Measurements from ENCODE around the gene PHC3. TPM values are rescaled to one million over a fixed set of nuclear protein-coding genes. Genes with fewer than 3 reads are reported as not detected.

Gene PHC3
- total RNA-seq, 1 donor from 2014 or later, result 32.4 TPM

DNA sequence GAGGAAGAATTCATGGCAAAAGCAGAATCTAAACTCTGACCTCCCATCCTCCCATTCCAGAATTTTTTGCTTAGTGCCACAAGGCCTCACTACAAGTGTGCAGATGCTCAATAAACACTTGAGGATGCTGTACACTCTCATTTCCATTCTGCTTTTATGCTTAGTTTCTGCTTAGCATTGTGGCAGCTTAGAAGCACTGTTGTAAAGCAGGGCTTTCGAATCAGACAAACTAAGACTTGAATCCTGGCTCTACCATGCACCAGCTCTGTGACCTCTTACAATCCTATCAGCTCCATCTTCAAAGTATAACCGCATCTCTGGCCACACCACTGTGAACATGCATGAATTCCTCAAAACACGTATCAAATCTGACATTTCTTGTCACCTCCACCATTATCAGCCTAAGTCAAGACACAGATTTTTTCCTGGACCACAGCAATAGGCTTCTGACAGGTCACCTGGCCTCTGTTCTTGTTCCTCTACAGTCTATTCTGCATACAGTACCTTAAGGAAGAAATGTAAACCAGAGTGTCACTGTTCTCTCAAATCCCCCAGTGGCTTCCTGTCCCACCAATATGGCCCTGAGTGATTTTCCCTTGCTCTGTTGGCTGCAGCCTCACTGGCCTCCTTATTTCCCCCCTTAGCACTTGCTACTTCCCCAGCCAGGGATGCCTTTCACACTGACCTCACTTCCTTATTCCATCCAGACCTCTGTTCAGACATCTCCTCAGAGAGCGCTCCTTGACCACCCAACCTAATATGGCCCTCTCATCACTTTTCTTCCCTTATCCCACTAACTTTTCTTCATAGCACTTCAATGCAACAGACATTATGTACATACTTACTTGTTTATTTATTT lies 8.1 kb upstream of the PHC3 start:
- Mint-ChIP-seq H3K4me3 (ENCODE audit: unreplicated experiment) (no peak overlapping the region), H3K27me3 (ENCODE audit: unreplicated experiment) (peaks cover 2% of the 10 kb centered on the region), H3K9me3 (ENCODE audit: unreplicated experiment) (no peaks in the 10 kb centered on the region), H3K27ac (ENCODE audit: unreplicated experiment) (no peak overlapping the region), H3K4me1 (ENCODE audit: unreplicated experiment) (peaks cover 11% of the 10 kb centered on the region), H3K36me3 (ENCODE audit: low read depth, unreplicated experiment) (no peaks in the 10 kb centered on the region)
- TF ChIP-seq, protein P1, sequence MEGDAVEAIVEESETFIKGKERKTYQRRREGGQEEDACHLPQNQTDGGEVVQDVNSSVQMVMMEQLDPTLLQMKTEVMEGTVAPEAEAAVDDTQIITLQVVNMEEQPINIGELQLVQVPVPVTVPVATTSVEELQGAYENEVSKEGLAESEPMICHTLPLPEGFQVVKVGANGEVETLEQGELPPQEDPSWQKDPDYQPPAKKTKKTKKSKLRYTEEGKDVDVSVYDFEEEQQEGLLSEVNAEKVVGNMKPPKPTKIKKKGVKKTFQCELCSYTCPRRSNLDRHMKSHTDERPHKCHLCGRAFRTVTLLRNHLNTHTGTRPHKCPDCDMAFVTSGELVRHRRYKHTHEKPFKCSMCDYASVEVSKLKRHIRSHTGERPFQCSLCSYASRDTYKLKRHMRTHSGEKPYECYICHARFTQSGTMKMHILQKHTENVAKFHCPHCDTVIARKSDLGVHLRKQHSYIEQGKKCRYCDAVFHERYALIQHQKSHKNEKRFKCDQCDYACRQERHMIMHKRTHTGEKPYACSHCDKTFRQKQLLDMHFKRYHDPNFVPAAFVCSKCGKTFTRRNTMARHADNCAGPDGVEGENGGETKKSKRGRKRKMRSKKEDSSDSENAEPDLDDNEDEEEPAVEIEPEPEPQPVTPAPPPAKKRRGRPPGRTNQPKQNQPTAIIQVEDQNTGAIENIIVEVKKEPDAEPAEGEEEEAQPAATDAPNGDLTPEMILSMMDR (IDR thresholded peaks at IDR 0.05; ENCODE audit: unreplicated experiment), result no peak
- no peak for DNase-seq (ENCODE audit: low spot score)

DNA sequence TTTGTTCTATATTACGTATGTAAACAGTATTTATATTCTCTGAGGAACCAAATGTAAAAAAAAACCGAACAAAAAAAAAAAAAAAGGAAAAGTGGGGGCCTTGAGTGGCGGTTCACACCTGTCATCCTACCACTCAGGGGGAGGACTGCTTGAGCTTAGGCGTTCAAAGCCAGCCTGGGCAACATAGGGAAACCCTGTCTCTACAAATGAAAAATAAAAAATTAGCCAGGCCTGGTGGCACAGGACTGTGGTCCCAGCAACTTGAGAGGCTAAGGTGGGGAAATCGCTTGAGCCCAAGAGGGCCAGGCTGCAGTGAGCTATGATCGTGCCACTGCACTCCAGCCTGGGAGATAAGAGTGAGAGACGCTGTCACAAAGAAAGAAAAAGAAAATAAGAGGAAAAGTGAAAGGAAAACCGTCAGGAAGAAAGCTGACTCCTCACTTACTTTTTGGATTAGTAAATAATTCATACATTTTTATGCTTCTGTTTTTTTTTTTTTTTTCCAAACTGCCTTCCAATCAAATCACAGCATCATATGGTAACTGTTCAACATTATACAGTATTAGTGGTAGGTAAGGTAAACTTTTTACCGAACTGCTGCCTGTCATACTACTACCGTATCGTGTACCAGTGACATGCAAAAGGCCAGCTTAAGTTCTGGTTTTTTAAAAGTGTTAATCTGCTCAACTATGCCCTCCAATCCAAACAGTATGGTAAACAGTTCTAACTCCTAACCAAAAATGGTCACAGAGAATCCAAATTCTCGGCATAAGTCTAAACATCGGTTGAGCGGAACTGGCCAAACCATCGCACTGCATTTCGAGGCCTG lies 1.2 kb downstream of the PHC3 start:
- peaks cover 15% of the 10 kb centered on the region for H3K36me3 Mint-ChIP-seq (ENCODE audit: low read depth, unreplicated experiment)
- peak overlapping the region; percentile 69 for H3K27ac Mint-ChIP-seq (ENCODE audit: unreplicated experiment)
- TF ChIP-seq, protein P1 (IDR thresholded peaks at IDR 0.05; ENCODE audit: unreplicated experiment), result no peak
- peak overlapping the region; percentile 92 for H3K4me3 Mint-ChIP-seq (ENCODE audit: unreplicated experiment)
- H3K27me3 Mint-ChIP-seq (ENCODE audit: unreplicated experiment), result peaks cover 3% of the 10 kb centered on the region
- no peaks in the 10 kb centered on the region for H3K9me3 Mint-ChIP-seq (ENCODE audit: unreplicated experiment)
- peaks cover 19% of the 10 kb centered on the region for H3K4me1 Mint-ChIP-seq (ENCODE audit: unreplicated experiment)
- DNase-seq (ENCODE audit: low spot score), result no peak

DNA sequence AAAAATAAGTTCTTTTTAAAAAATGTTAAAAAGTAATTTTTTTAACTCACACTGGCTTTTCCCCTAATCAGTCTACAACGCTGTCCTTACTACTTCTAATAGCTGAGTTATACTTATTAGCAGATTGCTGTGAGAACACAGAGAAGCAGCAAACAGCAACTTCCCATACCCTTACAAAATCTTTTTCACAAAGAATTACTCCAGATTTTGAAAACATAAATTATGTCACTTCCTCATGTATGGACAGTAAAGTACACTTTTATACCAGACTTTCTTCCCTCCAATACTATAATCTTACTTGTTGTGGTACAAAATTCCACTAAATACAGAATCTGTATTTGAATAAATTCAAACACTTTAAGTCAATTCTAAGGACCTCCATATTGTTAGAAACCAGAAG lies 2.1 kb downstream of the PHC3 start:
- H3K4me3 Mint-ChIP-seq (ENCODE audit: unreplicated experiment), result no peak overlapping the region
- peaks cover 19% of the 10 kb centered on the region for H3K4me1 Mint-ChIP-seq (ENCODE audit: unreplicated experiment)
- H3K27ac Mint-ChIP-seq (ENCODE audit: unreplicated experiment), result no peak overlapping the region
- TF ChIP-seq, protein P1 (IDR thresholded peaks at IDR 0.05; ENCODE audit: unreplicated experiment), result no peak
- peaks cover 15% of the 10 kb centered on the region for H3K36me3 Mint-ChIP-seq (ENCODE audit: low read depth, unreplicated experiment)
- peaks cover 3% of the 10 kb centered on the region for H3K27me3 Mint-ChIP-seq (ENCODE audit: unreplicated experiment)
- H3K9me3 Mint-ChIP-seq (ENCODE audit: unreplicated experiment), result no peaks in the 10 kb centered on the region
- no peak for DNase-seq (ENCODE audit: low spot score)

DNA sequence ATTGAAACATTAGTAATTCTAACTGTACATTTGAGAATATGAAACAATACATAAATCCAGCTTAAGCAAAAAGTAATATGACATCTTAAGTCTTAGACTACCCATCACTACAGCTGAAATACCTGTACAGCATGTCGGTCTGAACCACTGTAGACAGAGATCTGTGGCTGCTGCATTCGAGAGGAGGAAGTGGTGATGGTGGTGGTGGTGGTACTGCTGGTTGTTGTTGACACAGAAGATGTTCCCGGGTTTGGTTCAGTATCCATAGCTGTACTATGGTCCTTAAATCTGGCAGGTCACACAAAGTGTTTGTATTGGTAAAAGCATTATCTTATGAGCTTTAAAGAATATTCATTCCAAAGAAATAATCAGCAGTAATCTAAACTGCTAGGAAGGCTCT lies 2.9 kb downstream of the PHC3 start:
- Mint-ChIP-seq H3K36me3 (ENCODE audit: low read depth, unreplicated experiment) (peaks cover 15% of the 10 kb centered on the region), H3K4me3 (ENCODE audit: unreplicated experiment) (peak overlapping the region; percentile 70), H3K27ac (ENCODE audit: unreplicated experiment) (no peak overlapping the region), H3K4me1 (ENCODE audit: unreplicated experiment) (peaks cover 19% of the 10 kb centered on the region), H3K27me3 (ENCODE audit: unreplicated experiment) (peaks cover 3% of the 10 kb centered on the region), H3K9me3 (ENCODE audit: unreplicated experiment) (no peaks in the 10 kb centered on the region)
- TF ChIP-seq, protein P1 (IDR thresholded peaks at IDR 0.05; ENCODE audit: unreplicated experiment), result no peak
- DNase-seq (ENCODE audit: low spot score), result no peak

Data from endothelial cell (in vitro differentiated cells).